ENCODE results near the gene PRG2.

DNA sequence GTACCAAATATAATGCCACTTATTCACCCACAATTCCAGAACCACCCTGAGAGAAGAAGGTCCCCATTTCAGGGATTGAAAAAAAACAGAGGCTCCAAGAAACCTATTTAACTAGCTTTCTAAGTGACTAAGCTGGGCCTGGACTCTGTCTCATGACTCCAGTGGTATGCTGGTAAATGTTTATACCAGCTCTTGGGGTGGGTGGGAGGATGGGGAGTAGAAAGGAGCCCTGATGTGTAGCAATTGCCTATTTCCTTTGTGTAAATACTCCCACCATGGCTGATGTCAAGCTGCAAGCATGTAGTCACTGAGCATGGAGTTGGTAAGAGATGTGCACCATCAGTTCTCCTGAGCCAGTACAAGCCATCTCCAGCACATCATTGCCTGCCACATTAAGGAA, 12.3 kb downstream of the PRG2 start:
- TF ChIP-seq CTCF (IDR thresholded peaks at IDR 0.05) (no peak), POLR2A (IDR thresholded peaks at IDR 0.05) (no peak)

Measured in upper lobe of left lung (tissue), 4 donors.